Fibroblast of peridontal ligament (primary cell): ENCODE measurements around the gene CHST11.
"Not testable (repeated sequence)": the region's sequence is repeated elsewhere in the genome, so short reads cannot be mapped to it uniquely, and the experiment has no call there.

ENCODE experiments used
- DNase-seq: peaks from one replicate; pipeline ENCODE4 v3.0.0-alpha.2; 2010; ENCODE audit errors: extremely low read depth

The CHST11 gene

DNA sequence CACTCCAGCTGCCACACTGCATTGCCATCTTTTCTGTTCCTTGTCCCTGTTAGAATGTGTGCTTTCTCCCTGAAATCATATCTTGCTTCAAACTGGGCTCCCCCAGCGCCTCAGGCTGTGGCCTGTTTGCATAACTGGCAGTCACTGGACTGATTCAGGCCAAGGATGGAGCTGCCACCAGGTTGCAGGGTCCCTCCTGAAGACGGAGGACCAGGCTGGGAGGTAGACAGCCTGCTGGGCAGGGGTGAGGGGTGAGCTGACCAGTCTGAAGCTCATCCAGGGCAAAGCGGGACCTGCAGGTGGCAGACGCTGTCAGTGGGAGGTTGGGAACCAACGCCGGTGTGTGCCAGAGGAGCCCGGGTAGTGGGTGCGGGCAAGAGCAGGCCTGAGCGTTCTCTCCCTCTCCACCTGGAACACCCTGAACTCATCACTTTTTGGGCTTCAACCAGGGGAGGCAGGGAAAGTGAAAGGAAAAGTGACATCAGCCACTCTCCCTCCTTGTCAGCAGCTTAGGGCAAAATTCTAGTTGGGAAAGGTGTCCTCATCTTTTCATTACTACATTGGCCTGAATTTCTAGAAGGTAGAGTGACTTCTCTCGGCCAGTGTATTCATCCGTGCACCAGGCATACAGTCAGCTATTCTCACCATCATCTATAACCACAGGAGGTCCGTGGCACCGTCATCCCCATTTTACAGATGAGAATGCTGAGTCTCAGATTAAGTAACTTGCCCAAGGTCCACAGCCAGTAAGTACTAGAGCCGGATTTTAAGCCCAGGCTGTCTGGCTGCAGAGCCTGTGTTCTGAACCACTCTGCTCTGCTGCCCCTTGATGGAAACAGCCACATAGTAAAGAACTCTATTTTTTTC, 282.3 kb downstream of the CHST11 start:
- no peak for DNase-seq

DNA sequence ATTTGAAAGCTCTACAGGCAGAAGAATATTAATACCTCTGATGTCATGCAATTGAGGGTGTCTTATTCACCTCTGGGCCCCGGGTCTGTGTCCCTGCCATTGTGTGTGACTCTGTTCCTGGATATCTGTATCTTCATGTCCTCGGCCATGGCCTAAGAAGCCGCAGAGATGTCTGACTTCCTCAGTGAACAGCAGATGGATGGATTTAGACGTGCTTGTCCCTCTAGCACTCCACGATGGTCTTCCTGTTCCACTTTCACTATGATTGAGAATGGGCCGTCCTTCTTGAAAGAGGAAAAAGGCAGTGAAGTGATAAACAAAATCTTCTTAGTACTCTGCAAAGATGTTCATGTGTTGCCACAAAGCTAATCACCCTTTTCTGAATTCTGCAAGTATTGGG, 283.9 kb downstream of the CHST11 start:
- DNase-seq, result no peak

DNA sequence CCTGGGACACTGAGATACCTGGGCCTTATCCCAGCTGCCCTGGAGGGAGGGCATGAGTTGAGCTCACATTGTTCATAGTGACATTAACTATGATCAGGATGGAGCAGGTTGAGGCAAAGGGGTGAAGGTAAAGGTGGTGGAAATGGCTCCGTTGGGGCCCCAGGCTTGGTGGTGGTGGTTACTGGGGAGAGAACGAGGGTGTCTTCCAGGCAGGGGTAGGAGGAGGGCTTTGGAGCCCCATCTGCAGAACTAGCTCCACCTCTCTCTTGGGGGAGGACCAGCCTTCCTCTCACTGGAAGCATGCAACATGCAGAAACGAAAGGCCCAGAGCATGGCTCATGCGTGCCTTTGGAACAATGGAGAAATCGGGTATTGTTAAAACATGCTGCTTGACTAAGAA, 284.3 kb downstream of the CHST11 start:
- no peak for DNase-seq

DNA sequence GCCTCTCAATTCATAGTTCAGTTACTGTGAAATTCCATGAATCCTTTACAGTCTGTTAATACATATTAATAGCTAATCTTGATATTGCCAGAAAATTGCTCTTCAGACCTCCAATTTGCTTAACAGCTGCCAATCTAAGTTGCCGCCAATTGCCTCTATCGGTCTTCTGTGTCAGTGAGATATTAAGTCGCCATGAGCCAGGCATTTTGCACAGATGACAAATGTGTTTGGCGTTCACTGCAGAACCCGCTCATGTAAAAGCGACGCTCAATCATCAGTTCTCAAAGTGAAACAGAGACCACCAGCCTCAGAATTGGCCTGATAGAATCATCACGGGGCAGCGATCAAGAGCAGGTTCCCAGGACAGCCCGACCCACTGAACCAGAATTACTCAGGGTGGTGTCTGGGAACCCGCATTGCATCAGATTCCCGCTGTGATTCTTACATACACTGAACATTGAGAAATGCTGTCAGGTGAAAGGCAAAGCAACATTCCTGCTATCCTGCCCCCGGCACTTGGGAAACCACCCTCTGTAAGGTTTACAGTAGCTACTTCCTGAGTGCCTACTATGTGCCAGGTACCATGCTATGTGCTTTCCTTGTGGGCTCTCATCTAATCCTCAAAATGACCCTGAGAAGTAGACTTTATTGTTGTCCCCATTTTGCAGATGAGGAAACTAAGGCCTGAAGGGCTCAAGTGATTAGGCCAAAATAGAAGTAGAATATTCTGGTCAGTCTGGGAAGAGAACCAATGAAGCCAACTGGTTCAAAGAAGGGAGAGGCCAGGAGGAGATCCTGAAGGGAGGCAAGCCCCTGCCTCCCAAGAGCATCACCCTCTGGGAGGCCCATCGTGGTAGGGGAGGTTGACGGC, 285.0 kb downstream of the CHST11 start:
- no peak for DNase-seq

DNA sequence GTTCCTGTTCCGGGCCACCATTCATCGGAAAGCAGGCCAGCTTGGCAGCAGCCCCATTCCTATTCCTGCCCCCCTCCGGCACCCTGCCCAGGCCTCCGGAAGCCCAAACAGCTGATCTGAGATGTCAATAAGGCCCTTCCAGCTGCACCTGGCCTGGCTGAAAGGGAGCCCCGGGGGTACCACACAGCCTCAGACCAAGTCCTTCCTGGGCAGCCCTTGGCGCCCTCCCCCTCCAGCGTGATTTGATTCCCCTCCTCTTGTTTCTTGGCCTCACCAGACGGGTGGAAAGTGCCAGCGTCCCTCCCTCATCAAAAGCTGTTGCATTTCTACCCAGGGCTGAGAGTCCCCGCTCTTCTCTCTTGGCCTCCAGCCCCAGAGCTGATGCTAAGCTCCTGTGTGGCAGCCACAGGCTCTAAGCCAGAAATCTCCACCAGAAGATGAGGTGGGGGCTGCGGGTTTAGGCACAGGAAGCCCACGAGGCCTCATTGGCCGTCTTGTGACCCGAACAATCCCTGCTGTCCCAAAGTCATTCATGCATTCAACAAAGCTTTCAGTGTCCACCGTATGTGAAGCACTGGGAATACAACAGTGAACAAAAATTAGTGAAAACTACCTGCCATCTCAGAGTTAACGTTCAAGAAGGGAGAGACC, 285.9 kb downstream of the CHST11 start:
- no peak for DNase-seq

DNA sequence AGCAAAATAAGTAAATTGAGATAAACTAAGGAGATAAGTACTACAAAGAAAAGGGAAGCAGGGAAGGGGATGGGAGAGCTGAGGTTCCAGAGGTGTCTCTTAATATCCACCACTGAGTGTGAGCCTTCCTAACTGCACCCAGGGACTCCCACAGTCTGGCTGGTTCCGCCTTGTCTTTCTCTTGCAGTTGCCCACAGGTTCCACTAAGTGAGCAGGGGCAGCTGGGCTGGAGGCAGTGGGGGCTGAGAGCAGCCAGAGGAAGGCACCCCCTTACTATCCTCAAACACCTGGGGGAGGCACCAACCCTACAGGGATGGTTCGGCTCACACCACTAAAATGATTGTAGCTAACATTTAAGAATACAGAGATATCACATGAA, 286.4 kb downstream of the CHST11 start:
- DNase-seq, result no peak

DNA sequence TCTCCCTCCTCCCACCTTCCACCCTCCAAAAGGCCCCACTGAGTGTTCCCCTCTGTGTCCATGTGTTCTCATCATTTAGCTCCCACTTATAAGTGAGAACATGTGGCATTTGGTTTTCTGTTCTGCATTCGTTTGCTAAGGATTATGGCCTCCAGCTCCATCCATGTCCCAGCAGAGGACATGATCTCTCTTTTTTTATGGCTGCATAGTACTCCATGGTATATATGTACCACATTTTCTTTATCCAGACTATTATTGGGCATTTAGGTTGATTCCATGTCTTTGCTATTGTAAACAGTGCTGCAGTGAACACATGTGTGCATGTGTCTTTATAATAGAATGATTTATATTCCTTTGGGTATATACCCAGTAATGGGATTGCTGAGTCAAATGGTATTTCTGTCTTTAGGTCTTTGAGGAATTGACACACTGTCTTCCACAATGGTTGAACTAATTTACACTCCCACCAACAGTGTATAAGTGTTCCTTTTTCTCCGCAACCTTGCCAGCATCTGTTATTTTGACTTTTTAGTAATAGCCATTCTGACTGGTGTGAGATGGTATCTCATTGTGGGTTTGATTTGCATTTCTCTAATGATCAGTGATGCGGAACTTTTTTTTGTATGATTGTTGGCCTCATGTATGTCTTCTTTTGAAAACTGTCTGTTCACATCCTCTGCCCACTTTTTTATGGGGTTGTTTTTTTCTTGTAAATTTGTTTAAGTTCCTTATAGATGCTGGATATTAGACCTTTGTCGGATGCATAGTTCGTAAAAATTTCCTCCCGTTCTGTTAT, 287.2 kb downstream of the CHST11 start:
- DNase-seq, result not testable (repeated sequence)

DNA sequence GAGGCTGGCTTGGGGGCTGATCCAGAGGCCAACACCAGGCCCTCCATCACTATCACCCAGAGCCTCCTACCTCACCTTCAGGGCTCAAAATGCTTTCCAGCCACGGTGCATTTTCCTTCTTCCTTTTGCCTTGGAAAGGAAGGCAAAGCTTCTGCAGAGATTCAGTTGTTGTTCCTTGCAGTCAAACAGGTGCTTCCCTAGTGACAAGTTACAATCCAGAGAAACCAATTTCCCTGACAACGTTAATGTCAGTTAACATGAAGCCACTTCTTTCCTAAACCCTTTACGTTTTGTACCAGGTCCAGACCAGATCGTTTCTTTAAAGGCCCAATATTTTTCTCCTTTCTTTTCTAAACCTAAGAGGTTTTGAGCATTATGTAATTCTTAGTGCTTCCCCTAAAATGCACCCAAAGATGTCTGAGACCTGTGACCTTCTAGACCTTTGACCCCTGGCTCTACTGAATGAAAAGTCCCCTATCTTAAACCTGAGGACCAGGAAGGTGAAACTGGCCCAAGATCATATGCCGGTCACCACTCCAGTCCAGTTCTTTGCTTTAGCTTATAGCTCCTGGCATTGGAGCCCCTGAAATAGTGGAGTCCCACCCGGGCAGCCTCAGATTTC, 289.8 kb downstream of the CHST11 start:
- DNase-seq, result no peak

DNA sequence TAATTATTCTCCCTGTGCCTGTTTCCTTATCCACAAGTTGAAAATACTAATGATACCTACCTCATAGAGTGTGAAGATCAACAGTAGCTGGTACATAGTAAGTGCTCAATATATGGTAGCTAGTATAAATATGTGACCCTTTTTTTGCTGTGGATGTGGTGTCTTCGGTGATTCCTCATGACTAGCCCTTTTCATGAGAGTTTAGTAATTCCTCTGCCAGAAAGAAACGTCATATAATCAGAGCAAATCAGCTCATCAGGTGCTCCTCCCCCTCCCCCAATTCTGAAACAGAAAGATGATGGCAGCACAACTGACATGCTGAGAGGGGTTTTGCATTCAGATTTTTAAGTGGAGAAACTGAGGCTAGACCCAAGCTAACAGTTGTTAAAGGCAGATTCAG, 290.6 kb downstream of the CHST11 start:
- DNase-seq, result no peak

DNA sequence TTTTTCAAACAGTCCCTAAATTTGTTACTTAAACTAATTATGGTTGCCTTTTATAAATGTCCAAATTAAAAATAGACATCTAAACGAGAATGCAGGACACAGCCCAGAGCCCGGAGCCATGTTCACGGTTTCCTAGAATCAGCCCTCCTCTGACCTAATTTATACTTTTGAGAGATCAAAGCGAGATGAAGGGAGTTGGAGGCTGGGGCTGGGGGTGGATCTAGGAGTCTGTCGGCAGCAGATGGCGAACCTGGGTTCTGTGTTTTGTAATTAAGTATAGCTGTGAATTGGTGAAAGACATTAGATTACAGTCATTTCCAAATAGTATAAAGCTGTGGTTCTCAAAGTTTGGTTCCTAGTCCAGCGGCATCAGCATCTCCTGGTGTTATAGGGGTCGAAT, 291.2 kb downstream of the CHST11 start:
- no peak for DNase-seq

DNA sequence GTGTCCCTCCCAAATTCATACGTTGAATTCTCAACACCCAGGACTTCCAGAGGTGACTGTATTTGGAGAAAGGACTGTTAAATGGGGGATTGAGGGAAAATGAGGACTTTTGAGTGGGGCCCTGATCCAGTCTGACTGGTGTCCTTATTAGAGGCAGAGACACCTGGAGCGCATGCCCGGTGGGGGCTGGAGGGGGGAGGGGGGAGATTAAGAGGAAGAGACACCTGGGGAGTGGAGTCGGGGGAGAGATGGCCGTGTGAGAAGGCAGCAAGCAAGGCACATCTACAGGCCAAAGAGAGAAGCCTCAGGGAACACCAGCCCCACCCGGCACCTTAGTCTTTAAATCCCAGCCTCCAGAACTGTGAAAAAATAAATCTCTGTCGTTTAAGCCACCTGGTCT, 291.6 kb downstream of the CHST11 start:
- no peak for DNase-seq

DNA sequence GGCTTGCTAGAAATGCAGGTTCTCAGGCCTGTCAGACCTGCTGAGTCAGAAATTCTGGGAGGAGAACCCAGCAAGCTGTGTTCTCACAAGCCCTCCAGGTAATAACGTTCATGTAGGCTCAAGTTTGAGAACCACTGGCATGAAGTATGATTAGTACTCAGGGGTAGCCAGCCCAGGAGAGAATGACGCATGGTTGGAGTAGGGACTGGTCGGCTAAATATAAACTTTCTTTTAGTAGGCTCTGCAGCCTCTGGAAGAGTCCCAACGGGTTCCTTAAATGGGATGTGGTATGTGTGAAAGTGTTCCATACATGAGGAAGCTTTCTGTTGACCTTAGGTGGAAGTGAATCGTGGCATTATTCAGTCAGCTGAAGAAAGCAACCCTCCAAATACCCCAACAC, 292.0 kb downstream of the CHST11 start:
- peak; percentile 54 for DNase-seq

DNA sequence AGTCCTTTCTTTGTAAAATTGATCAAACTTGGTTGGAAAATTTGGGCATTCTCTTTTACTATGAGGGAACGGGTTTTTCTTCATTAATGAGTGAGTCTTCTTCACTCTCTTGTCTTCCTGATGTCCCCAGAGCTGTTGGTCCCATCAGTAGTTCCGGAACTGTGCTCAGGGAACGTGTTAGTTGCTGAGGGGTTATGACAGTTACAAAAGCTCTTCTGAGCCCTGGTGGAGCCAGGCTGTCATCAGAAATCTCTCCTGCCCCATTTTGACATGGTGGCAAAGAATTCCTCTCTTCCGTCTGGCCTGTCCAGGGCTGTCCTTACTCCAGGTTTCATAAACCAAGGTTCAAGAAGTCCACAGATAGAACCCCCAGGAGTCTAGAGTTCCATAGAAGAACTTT, 292.8 kb downstream of the CHST11 start:
- DNase-seq, result no peak

DNA sequence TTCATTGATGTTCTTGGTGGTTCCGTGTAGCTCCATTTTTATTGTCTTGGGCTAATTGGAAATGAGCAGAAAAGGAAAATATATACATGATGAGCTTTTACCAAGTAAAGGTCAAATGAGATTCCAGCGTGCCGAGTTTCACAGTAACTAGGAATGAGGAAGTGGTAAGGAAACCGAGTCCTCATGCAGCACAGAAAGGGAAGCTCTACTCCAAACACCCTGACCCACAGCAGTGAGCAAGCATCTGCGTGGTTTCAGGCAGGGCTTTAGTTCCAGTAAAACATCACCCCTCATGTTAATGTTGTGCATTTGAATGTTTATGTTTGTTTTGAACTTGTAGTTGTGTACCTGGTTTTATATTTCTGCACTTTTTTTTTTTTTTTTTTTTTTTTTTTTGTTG, 293.3 kb downstream of the CHST11 start:
- peak; percentile 85 for DNase-seq

DNA sequence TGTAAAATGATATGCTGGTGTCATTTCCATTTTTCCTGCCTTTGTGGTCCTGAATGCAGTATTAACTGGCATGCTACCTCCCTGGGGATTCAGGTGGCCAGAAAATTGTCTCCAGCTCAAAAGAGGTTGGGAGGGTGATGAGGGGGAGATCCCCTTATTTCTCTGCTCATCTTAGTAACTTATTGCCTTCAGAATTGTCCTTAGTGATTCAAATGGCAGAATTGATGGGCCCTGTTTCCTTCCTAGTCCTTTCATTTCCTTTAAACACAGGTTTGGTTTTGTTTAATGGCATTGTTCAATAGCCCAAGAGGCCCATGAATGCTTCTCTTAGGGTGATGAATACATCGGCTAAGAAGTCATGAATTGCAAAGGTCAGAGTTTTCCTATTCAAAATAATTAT, 294.4 kb downstream of the CHST11 start:
- DNase-seq, result no peak

DNA sequence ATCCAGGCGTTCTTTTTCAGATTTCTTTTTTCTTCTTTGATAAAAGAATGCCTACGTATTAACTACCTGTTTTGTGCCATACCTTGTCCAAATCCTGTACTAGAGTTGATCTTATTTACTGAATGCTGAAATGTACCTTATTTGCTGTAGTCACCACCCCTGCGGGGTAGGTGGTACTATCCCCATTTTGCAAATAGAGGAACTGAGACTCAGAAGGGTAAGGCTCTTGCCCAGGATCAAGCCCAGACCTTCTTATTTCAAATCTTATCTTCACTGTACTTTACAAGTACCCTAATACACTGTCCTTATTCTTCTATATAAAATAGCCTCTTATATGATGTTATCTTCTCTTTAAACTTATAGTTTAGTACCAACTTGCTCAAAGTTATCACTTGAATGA, 294.8 kb downstream of the CHST11 start:
- DNase-seq, result no peak

DNA sequence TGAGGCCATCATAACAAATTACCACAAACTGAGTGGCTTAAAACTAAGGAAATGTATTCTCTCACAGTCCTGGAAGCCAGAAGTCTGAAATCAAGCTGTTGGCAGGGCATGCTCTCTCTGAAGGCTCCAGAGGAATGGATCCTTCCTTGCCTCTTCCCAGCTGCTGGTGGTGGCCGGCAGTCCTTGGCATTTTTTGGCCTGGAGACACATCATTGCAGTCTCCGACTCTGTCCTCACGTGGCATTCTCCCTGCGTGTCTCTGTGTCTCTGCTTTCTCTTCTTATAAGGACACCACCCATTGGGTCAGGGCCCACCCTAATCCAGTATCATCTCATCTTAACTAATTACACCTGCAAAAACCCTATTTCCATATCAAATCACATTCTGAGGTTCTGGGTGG, 295.3 kb downstream of the CHST11 start:
- DNase-seq, result no peak

DNA sequence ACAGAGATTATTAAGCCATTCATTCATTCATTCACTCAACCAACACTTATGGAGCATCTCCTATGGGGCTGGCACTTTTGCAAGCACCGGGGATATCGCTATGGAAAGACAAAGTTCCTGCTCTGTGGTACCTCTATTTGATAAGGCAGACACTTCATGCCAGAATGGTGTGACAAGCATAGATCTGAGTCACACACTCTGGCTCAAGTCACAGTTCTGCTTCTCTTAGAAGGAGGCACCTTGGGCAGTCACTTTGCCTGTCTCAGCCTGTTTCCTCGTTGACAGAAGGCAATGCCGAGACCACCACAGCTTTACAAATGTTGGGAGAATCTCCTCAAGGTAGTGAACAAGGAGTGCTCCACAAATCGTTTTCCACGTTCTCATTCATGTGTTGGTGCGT, 296.1 kb downstream of the CHST11 start:
- no peak for DNase-seq

DNA sequence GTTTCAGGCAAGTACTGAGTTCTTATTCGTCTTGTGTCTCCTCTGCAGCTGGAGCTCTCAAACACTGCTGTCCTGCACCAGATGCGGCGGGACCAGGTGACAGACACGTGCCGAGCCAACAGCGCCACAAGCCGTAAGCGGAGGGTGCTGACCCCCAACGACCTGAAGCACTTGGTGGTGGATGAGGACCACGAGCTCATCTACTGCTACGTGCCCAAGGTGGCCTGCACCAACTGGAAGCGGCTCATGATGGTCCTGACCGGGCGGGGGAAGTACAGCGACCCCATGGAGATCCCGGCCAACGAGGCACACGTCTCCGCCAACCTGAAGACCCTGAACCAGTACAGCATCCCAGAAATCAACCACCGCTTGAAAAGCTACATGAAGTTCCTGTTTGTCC, 300.2 kb downstream of the CHST11 start:
- DNase-seq, result no peak

DNA sequence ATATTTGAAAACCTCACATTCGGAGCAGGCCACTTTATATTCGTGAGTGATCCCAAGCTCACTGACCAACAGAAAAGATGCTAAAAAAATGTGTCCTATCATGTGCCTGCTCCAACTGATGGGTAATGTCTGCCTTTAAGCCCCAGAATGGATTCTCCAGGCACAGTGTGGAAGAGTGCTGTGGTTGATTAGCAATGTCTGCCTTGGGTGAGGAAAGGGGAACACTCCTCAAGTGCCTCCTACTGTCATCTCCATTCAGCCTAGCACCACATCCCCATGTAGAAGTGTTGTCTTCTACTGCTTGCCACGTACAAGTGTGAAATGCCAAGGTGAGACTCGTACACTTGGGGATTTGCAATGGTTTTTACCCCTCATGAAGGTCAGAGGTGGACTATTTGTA, 302.0 kb downstream of the CHST11 start:
- no peak for DNase-seq

DNA sequence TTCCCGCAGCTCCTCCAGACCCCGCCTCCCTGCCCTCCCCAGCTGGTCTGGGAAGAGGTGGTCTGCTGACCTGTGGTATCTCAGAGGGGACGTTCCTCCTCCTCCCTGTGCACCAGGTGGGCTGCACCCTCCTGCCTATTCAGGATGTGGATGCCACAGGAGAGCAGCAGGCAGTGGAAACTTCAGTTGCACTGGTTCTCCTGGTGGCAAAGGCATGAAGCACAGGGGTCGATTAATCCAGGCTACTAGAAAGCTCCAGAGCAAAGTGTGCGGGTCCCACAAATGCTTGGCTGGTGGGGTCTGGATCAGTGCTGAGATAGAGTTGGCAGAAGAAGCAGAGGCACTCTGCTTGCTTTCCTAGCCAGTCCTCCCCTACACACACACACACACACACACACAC, 304.3 kb downstream of the CHST11 start:
- no peak for DNase-seq
